ENCODE measurements around the gene DLX6.

DLX6 gene

GRCh38 chr7:96993094-96993865, 12.1 kb upstream of the DLX6 start:
- in situ Hi-C loops (cut with MboI; ENCODE audit: low pct_unique_long_range_greater_than_20kb, low sequenced_read_pairs), result no loop called here

GRCh38 chr7:96993980-96994379, 11.4 kb upstream of the DLX6 start:
- DNase-seq, result no peak
- in situ Hi-C loops (cut with MboI; ENCODE audit: low pct_unique_long_range_greater_than_20kb, low sequenced_read_pairs), result no loop called here

More at GRCh38 chr7:96993094-96993865, 12.1 kb upstream of the DLX6 start:
- no peak for DNase-seq

- no peak for DNase-seq
- in situ Hi-C loops (cut with MboI; ENCODE audit: low pct_unique_long_range_greater_than_20kb, low sequenced_read_pairs), result no loop called here
These were observed 9.8 kb upstream of the DLX6 start for GRCh38 chr7:96995406-96996110.

GRCh38 chr7:96996111-96996957, 9.0 kb upstream of the DLX6 start:
- in situ Hi-C loops (cut with MboI; ENCODE audit: low pct_unique_long_range_greater_than_20kb, low sequenced_read_pairs), result no loop called here

GRCh38 chr7:96996958-96997511, 8.3 kb upstream of the DLX6 start:
- in situ Hi-C loops (cut with MboI; ENCODE audit: low pct_unique_long_range_greater_than_20kb, low sequenced_read_pairs), result no loop called here
- DNase-seq, result no peak

More at GRCh38 chr7:96996111-96996957, 9.0 kb upstream of the DLX6 start:
- DNase-seq, result no peak

- DNase-seq, result no peak
- in situ Hi-C loops (cut with MboI; ENCODE audit: low pct_unique_long_range_greater_than_20kb, low sequenced_read_pairs), result no loop called here
These were observed 7.8 kb upstream of the DLX6 start for GRCh38 chr7:96997512-96998032.

GRCh38 chr7:96998333-96998732, 7.0 kb upstream of the DLX6 start:
- DNase-seq, result no peak
- in situ Hi-C loops (cut with MboI; ENCODE audit: low pct_unique_long_range_greater_than_20kb, low sequenced_read_pairs), result no loop called here

GRCh38 chr7:96998744-96999143, 6.6 kb upstream of the DLX6 start:
- in situ Hi-C loops (cut with MboI; ENCODE audit: low pct_unique_long_range_greater_than_20kb, low sequenced_read_pairs), result no loop called here
- no peak for DNase-seq

- no peak for DNase-seq
- in situ Hi-C loops (cut with MboI; ENCODE audit: low pct_unique_long_range_greater_than_20kb, low sequenced_read_pairs), result no loop called here
These were observed 4.1 kb upstream of the DLX6 start for GRCh38 chr7:97001221-97001620.

GRCh38 chr7:97001656-97002554, 3.4 kb upstream of the DLX6 start:
- no peak for DNase-seq
- in situ Hi-C loops (cut with MboI; ENCODE audit: low pct_unique_long_range_greater_than_20kb, low sequenced_read_pairs), result no loop called here

- DNase-seq, result no peak
- in situ Hi-C loops (cut with MboI; ENCODE audit: low pct_unique_long_range_greater_than_20kb, low sequenced_read_pairs), result no loop called here
These were observed 2.6 kb upstream of the DLX6 start for GRCh38 chr7:97002555-97003261.

GRCh38 chr7:97003262-97004246, 1.8 kb upstream of the DLX6 start:
- in situ Hi-C loops (cut with MboI; ENCODE audit: low pct_unique_long_range_greater_than_20kb, low sequenced_read_pairs), result no loop called here
- DNase-seq, result no peak

- DNase-seq, result no peak
These were observed 838 bp upstream of the DLX6 start for GRCh38 chr7:97004247-97005182.

GRCh38 chr7:97006055-97006815, 882 bp downstream of the DLX6 start:
- in situ Hi-C loops (cut with MboI; ENCODE audit: low pct_unique_long_range_greater_than_20kb, low sequenced_read_pairs), result no loop called here
- peak; percentile 77 for DNase-seq

More at GRCh38 chr7:97004247-97005182, 838 bp upstream of the DLX6 start:
- in situ Hi-C loops (cut with MboI; ENCODE audit: low pct_unique_long_range_greater_than_20kb, low sequenced_read_pairs), result no loop called here

All from KBM-7 (cell line).